DMS79 (cell line): ENCODE data around the gene SLC35B3.
"Not testable (repeated sequence)": the region's sequence is repeated elsewhere in the genome, so short reads cannot be mapped to it uniquely, and the experiment has no call there.

ENCODE experiments used
- DNase-seq: peaks from one replicate; lab custom pipeline; 2025; lab: John Stamatoyannopoulos, UW

Gene SLC35B3

DNA sequence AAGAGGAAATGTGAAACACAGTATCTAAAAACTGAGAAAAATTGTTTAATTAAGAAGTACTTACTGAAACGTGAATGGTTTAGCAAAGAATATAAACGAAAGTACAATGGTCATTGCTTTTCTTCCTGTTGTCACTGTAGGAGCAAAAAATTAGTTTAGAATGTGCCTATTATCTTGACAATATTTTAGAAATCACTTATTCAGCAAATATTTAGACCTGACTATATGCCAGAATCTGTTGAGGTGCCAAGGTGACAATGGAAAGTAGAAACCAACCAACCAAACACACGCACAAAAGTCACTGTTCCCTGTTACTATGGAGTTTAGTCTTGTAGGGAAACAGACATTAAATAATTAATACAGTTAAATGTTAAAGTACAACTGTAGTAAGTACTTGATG is 20.5 kb downstream of the SLC35B3 start:
- DNase-seq, result no peak

DNA sequence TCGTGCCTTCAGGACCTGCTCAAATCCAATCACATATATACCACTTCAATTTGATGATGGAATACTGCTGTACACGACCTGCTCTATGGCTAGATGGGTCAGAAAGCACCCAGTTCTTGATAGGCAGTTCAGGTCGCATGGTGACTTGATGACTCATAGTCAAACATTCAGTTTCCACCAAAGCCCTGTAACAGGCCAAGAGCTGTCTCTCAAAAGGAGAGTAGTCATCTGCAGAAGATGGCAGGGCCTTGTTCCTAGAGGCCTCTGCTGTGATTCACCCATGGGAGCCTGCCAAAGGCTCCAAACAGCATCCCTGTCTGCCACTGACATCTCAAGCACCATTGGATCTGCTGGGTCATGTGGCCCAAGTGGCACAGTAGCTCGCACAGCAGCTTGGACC is 29.4 kb downstream of the SLC35B3 start:
- not testable (repeated sequence) for DNase-seq

DNA sequence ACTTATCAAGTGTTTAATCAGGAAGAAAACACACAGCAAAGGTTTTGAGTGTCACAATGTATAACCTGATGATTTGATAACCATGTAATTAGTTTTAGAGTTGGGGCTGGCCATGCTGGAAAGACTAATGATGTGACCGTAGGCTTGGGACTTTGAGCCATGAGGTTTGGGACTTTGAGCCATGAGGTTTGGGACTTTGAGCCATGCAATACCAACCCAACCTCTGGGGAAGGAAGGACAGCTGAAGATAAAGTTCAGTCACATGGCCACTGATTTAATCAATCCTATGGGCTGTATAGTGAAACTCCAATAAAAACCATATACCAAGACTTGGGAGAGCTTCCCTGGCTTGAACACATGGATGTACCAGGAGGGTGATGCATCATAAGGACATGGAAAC is 32.8 kb downstream of the SLC35B3 start:
- DNase-seq, result no peak

DNA sequence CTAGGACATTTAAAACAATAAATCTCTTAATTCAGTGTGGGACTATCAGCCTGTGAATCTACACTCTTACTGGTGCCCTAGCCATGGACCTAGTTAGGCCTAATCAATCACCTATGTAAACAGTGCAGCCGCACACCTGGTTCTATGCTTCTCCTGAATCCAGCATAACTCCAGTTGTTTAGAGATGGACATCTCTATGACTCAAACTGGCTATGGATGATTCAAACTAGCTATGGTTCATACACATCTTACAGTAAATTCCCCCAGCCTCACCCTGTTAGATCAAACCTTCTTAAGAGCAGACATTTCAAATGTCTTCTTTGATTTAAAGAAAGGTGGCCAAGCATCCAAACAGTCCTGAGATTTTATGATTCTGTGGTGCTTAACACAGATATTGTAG is 34.7 kb downstream of the SLC35B3 start:
- no peak for DNase-seq

DNA sequence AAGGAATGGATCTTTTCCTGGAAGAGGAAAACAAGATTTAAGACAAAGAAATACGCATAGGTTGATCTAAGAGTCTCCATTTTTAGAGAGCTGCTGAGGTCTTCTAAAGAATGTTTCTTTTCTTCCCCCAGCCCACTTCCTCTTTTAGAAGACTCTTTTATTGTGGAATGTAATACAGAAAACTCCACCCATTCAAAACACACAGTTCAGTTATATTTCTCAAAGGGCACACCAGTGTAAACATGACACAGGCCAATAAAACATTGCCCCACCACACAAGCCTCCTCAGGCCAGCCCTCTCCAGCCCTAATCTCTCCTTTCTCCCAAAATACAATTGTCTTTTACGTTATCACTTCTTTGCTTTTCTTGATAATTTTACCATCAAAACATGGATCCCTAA is 42.8 kb downstream of the SLC35B3 start:
- no peak for DNase-seq

DNA sequence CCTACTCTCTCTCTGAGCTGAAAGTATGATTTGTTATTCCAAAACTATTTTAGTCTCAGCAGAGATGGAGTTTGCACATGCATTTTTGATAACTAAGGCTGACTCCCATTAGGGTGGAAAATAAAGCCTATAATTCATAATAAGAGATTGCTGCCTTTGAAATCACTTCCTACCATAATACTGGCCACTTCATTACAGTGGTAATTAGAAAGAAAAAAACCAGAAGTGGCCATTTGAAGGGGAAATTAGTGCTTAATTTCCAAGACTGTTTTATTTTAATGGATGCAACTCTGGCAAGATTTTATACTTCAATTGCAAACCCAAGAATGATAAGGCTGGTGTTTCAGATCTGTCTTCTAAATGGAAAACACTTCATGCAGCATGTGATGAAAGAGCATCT is 43.4 kb downstream of the SLC35B3 start:
- no peak for DNase-seq

DNA sequence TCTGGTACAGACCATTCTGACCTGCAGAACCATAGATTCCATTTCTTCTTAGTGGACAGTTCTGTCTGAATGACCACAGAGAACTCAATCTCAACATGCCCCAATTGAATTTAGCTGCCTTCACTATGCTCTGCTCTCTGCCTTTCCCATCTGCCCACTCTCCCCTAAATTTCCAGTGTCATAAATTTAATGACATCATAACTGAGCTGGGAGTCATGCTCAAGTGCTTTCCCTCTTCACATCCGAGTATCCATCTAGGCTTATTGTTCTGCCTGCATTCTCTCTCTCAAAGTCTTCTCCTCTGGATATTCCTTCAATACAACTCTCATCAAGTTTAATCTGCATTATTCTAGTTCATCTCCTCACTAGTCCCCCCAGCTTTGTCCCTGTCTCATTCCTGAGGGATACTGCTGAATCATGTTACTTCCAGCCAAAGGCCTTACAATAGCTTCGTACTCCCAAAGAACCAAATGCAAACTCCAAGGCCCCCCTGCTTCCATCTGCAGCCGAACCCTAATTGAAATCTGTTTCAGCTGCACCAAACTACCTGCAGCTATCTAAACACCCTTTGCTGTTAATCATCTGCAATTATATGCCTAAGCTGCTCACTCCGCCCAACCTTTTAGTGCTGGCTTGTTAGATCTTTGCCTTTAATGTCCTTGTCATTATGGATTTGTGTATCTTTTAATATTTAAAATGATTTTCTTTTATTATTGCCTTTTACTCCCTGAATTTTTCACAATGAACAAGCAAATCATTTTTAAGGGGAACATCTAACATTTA is 46.1 kb downstream of the SLC35B3 start:
- no peak for DNase-seq

DNA sequence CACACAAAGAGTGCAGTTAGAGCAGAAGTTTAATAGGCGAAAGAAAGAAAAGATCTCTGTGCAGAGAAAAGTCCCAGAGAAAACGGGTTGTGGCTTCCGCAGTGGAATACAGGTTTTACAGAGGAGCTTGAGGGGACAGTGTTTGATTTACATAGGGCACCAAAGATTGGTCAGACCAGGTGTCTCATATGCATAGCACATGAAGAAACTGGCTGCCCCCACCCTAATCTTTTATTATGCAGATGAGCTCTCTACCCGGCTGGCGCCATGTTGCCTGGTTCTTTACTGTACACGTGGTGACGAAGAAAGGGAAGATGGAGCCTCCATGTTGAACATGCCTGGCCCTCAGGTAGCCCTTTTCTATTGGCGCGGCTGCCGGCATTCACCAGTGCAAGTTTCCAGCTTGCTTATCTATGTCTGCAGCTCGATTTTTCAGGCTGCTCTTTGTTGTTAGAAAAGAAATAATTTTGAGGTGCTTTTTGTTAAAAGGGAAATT is 47.4 kb downstream of the SLC35B3 start:
- no peak for DNase-seq

DNA sequence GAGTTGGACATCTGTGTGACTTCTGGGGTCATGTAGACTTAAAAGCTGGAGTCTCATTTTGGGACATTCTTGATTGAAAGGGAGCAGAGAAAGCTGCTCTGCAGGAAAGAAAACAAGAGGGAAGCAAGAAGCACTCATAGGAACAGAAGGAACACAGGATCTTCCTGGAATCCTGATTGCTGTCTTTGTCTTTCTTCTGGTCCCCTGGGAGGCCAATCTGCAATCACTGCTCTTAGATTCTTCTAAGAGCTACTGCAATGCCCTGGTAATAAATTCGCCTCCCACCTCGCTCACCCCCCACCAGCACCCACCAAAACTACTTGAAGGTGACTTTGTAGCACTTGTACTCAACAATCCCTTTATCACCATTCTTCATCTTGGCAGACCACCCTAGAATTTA is 51.8 kb downstream of the SLC35B3 start:
- DNase-seq, result no peak

DNA sequence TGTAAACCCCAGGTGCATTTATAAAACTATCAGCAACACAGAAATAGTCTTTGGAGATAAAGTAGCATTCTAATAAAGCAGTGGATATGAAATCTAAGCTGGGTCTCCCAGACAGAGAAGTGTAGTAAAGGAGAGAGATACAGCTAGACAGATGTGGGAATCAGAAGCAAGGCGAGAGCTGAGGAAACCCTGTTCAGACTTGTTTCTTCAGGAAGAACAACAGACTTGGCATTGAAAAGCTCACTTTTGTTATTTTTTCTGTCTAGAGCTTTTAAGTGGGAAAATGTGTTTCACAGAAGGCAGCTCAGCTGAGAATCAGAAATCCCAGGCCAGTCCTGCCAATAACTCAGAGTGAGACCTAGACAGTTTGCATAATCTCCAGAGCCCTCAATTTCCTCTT is 52.9 kb downstream of the SLC35B3 start:
- DNase-seq, result no peak

DNA sequence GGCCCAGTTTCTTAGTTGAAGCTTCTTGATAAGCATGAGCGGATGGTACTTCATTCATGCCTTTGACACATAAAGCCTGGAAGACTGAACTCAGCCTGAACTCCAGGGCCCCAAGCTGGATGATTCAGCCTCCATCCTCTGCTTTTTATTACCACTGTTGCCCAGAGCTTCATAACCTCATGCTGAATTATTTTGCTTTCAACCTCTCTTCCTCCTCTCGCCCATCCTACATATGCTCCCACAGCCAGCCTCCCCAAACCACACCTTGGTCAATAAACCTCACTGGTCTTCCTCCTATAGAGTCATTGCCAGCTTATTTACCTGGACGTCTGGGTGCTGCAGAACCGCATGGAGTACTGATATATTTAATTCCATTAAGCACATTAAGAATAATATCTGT is 59.4 kb downstream of the SLC35B3 start:
- no peak for DNase-seq
